GM23248 (cell line): ENCODE results near the gene FARP1.

ENCODE experiments used
- EZH2 ChIP-seq: fragments of 200-600 bp; sonication (generic); IDR thresholded peaks from 2 replicates; pipeline ENCODE4 v1.6.1; 2018; ENCODE audit warnings: antibody characterized with exemption, mild to moderate bottlenecking; ENCODE audit not compliant: insufficient read depth, poor library complexity, severe bottlenecking
- EZH2phosphoT487 ChIP-seq: fragments of 200-600 bp; sonication (generic); IDR thresholded peaks from 2 replicates; pipeline ENCODE4 v1.6.1; 2018; ENCODE audit warnings: antibody characterized with exemption, moderate library complexity, mild to moderate bottlenecking, low read depth; ENCODE audit not compliant: insufficient read depth

DNA sequence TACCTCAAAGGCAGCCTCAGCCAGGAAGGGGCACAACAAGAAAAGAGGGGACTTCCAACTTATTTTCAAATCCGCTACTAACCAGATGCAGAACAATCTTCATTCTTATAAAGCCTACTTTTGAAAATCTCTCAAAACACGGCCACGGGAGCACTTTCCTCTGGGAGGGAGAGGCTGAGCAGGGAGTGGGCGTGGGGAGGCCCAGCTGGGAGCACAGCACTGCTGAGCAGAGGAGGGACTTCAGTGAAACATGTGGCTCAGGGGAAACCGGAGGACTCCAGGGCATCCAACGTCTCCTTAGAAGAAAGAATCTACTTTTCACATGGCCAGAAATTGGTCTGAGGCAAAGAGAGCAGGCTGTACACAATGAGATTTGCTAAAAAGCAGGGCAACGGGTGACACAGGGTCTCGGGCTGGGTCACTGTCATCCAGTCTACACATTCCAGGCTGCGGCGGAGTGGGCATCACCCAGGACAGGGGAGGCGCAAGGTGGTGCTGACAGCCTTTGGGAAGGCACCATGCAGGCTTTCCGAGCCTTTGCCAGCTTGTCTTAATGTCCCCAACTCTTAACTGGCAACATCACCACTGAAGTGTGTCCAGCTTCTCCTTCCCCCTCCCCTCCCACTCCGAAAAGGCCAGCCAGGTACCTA is 317.0 kb downstream of the FARP1 start:
- TF ChIP-seq EZH2 (no peak), EZH2phosphoT487 (no peak)
